ENCODE measurements around the gene TMEM209. TPM values are rescaled to one million over a fixed set of nuclear protein-coding genes. Genes with fewer than 3 reads are reported as not detected.

Gene TMEM209
- total RNA-seq, 1 donor from 2014 or later: 10.8 TPM

GRCh38 chr7:130223646-130224045 lies 18.4 kb upstream of the TMEM209 start:
- H3K27ac ChIP-seq: no peak overlapping the region
- H3K36me3 ChIP-seq: no peaks in the 10 kb centered on the region
- intact Hi-C loops (cut with DNase I): no loop called here
- no peaks in the 10 kb centered on the region for H3K9me3 ChIP-seq
- H3K4me3 ChIP-seq: no peak overlapping the region
- peaks cover 14% of the 10 kb centered on the region for H3K4me1 ChIP-seq
- no peaks in the 10 kb centered on the region for H3K27me3 ChIP-seq
- DNase-seq (ENCODE audit: extremely low spot score in 2 of 2): no peak
- TF ChIP-seq POLR2A (IDR thresholded peaks at IDR 0.05) (no peak), CTCF (IDR thresholded peaks at IDR 0.05) (no peak), POLR2AphosphoS5 (IDR thresholded peaks at IDR 0.05; ENCODE audit: insufficient read depth in 1 of 2, low read depth in 1 of 2) (no peak)

DNA sequence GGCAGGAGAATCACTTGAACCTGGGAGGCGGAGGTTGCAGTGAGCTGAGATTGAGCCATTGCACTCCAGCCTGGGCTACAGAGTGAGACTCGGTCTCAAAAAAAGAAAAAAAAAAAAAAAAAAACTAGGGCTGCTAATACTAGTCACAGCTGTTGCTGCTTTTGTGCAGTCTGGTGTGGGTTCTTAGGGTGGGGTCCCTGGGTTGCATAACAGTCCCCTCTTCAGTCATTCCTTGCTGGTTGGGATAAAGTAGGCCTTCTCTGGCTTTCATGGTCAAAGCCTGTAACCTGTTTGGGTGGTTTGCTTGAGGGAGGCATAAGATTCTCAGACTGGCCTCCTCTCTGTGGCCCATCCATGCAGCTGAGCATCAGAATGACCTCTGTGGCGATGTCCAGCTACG lies 16.5 kb upstream of the TMEM209 start:
- intact Hi-C loops (cut with DNase I): no loop called here
- DNase-seq (ENCODE audit: extremely low spot score in 2 of 2): no peak
- Histone ChIP-seq H3K4me1 (no peaks in the 10 kb centered on the region), H3K36me3 (no peaks in the 10 kb centered on the region), H3K9me3 (no peaks in the 10 kb centered on the region), H3K27me3 (no peaks in the 10 kb centered on the region), H3K4me3 (no peak overlapping the region), H3K27ac (no peak overlapping the region)
- TF ChIP-seq CTCF (IDR thresholded peaks at IDR 0.05): no peak
- no peak for TF ChIP-seq POLR2A (IDR thresholded peaks at IDR 0.05)
- TF ChIP-seq POLR2AphosphoS5 (IDR thresholded peaks at IDR 0.05; ENCODE audit: insufficient read depth in 1 of 2, low read depth in 1 of 2): no peak

DNA sequence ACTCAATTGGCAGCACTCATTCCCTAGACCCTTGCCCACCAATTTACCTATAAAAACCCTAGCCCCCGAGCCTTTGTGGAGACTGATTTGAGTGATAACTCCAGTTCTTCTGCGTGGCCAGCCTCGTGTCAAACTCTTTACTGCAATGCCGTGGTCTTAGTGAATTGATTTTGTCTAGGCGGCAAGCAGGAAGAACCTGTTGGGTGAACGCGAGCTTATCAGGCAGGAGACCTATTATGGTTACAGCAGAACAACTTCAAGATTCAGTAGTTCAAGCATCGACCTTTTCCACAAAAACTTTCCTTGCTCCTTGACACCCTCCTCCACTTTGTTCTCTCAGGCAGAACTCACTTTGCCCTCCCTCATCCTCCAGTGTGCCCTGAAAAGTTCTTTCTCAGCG lies 14.7 kb upstream of the TMEM209 start:
- TF ChIP-seq POLR2A (IDR thresholded peaks at IDR 0.05) (no peak), CTCF (IDR thresholded peaks at IDR 0.05) (no peak), POLR2AphosphoS5 (IDR thresholded peaks at IDR 0.05; ENCODE audit: insufficient read depth in 1 of 2, low read depth in 1 of 2) (no peak)
- intact Hi-C loops (cut with DNase I): no loop called here

DNA sequence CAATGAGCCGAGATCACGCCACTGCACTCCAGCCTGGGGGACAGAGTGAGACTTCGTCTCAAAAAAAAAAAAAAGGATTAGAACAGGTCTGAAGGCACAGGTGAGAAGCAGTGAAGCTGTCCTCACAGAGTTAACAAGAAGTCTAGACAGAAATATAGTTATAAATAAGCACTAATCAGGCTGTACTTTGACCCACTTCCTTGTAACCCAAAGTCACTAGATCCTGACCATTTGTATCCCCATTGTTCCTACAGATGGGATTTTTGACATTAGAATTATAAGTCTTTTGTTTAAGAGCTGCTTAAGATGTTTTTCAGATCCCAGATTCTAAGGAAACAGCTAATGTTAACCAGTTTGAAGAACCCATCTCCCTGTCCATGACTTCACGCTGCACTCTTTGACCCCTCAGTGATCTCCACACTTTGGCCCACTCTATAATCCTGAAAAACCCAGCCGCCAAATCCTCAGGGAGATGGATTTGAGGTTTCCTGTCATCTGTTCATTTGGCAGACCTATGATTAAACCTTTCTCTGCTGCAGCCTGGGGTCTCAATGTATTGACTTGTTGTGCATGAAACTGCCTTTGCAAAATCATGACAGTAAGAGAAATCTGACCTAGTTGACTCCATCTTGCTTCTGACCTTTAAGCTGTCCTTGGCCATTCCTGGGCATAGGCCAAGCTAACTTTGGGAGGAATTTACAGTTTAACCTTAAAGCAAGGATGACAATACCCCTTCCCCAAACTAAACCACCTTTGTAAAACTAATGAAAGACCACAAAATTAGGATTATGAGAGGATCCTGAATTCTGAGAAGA lies 13.8 kb upstream of the TMEM209 start:
- no peaks in the 10 kb centered on the region for H3K27me3 ChIP-seq
- H3K4me1 ChIP-seq: no peaks in the 10 kb centered on the region
- intact Hi-C loops (cut with DNase I): no loop called here
- H3K36me3 ChIP-seq: no peaks in the 10 kb centered on the region
- H3K9me3 ChIP-seq: no peaks in the 10 kb centered on the region
- no peak overlapping the region for H3K27ac ChIP-seq
- no peak for DNase-seq (ENCODE audit: extremely low spot score in 2 of 2)
- TF ChIP-seq CTCF (IDR thresholded peaks at IDR 0.05) (no peak), POLR2AphosphoS5 (IDR thresholded peaks at IDR 0.05; ENCODE audit: insufficient read depth in 1 of 2, low read depth in 1 of 2) (no peak), POLR2A (IDR thresholded peaks at IDR 0.05) (no peak)
- H3K4me3 ChIP-seq: no peak overlapping the region

More for the DNA sequence above, 14.7 kb upstream of the TMEM209 start:
- no peaks in the 10 kb centered on the region for H3K4me1 ChIP-seq
- H3K27ac ChIP-seq: no peak overlapping the region
- no peaks in the 10 kb centered on the region for H3K27me3 ChIP-seq
- H3K36me3 ChIP-seq: no peaks in the 10 kb centered on the region
- no peaks in the 10 kb centered on the region for H3K9me3 ChIP-seq
- DNase-seq (ENCODE audit: extremely low spot score in 2 of 2): no peak
- H3K4me3 ChIP-seq: no peak overlapping the region

DNA sequence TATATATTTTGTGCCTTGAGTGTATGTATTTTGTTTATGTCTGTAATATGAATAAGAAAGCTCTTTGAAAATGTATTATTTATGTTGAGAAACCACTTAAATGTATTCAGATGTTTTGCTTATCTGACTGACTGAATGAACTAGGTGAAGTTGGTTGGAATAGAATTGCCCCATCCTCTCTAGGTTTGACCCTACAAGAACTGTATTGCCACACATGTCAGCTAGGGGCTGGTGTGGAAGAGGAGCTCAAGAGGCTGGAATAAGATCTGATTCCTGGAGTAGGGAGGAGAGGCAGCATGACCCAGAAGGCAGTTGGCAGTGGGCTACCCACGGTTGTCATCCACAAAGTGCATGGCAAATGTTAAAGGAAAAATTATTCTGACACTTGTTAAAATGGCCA lies 11.5 kb upstream of the TMEM209 start:
- DNase-seq (ENCODE audit: extremely low spot score in 2 of 2): no peak
- no peak for TF ChIP-seq POLR2AphosphoS5 (IDR thresholded peaks at IDR 0.05; ENCODE audit: insufficient read depth in 1 of 2, low read depth in 1 of 2)
- no peak for TF ChIP-seq POLR2A (IDR thresholded peaks at IDR 0.05)
- no peak for TF ChIP-seq CTCF (IDR thresholded peaks at IDR 0.05)
- no peaks in the 10 kb centered on the region for H3K9me3 ChIP-seq
- H3K4me3 ChIP-seq: no peak overlapping the region
- intact Hi-C loops (cut with DNase I): no loop called here
- H3K4me1 ChIP-seq: no peaks in the 10 kb centered on the region
- H3K27me3 ChIP-seq: no peaks in the 10 kb centered on the region
- H3K36me3 ChIP-seq: no peaks in the 10 kb centered on the region
- H3K27ac ChIP-seq: no peak overlapping the region

All from vagina (tissue), 2 donors.